ENCODE data around the gene FAM107B. TPM values are rescaled to one million over a fixed set of nuclear protein-coding genes. Genes with fewer than 3 reads are reported as not detected.
A peak's percentile ranks its signal among the peaks of the same experiment; 100 is the strongest.

Gene FAM107B
- total RNA-seq, 1 experiment from 2014 or later: 144 TPM

GRCh38 chr10:14564268-14564744 lies 210.4 kb downstream of the FAM107B start:
- CTCF ChIA-PET: interaction anchor here (0.6 kb wide), 1 partner anchor 21 kb away, joined by 4 read pairs; no protein-coding TSS in a partner anchor
- BruUV-seq (replicated peaks): no TSS peak
- Histone ChIP-seq H2AFZ (no peak overlapping the region), H3K27me3 (ENCODE audit: insufficient read depth, low read depth) (no peaks in the 10 kb centered on the region), H3F3A (ENCODE audit: insufficient read depth, low read depth) (peaks cover 47% of the 10 kb centered on the region), H3K79me2 (ENCODE audit: low read depth) (peaks cover 98% of the 10 kb centered on the region), H3K27ac (peak overlapping the region; percentile 39; the same call in 1 of the 2 replicates), H3K36me3 (ENCODE audit: low read depth) (peaks cover 21% of the 10 kb centered on the region), H3K4me2 (no peak overlapping the region), H3K4me3 (no peak overlapping the region), H3K4me1 (replicated peaks; ENCODE audit: insufficient read depth) (peaks cover 42% of the 10 kb centered on the region), H3K9me2 (ENCODE audit: insufficient read depth) (no peaks in the 10 kb centered on the region), H4K20me1 (ENCODE audit: insufficient read depth) (peaks cover 41% of the 10 kb centered on the region; the same call in 1 of the 2 replicates), H3K9me3 (ENCODE audit: insufficient read depth, low read depth) (no peaks in the 10 kb centered on the region)
- TF ChIP-seq EZH2 (IDR thresholded peaks at IDR 0.05; ENCODE audit: low read depth) (no peak), CTCF (conservative IDR thresholded peaks at IDR 0.05) (no peak)
- POLR2A ChIA-PET (ENCODE audit: unreplicated experiment): no interaction called here
- DNase-seq: no peak
- intact Hi-C loops (cut with micrococcal nuclease; ENCODE audit: unreplicated experiment): no loop called here

GRCh38 chr10:14563359-14563940 lies 211.2 kb downstream of the FAM107B start:
- Histone ChIP-seq H3K4me1 (replicated peaks; ENCODE audit: insufficient read depth) (peaks cover 45% of the 10 kb centered on the region), H4K20me1 (ENCODE audit: insufficient read depth) (peaks cover 37% of the 10 kb centered on the region; the same call in 1 of the 2 replicates), H3K4me2 (no peak overlapping the region), H3K79me2 (ENCODE audit: low read depth) (peaks cover 98% of the 10 kb centered on the region), H3K36me3 (ENCODE audit: low read depth) (peaks cover 21% of the 10 kb centered on the region), H3K27me3 (ENCODE audit: insufficient read depth, low read depth) (no peaks in the 10 kb centered on the region), H3K9me3 (ENCODE audit: insufficient read depth, low read depth) (no peaks in the 10 kb centered on the region), H3F3A (ENCODE audit: insufficient read depth, low read depth) (peaks cover 47% of the 10 kb centered on the region), H3K4me3 (no peak overlapping the region), H3K27ac (peak overlapping the region; percentile 39; the same call in 1 of the 2 replicates), H3K9me2 (ENCODE audit: insufficient read depth) (no peaks in the 10 kb centered on the region), H2AFZ (no peak overlapping the region)
- ChIA-PET CTCF (no interaction called here), POLR2A (ENCODE audit: unreplicated experiment) (no interaction called here)
- TF ChIP-seq CTCF (conservative IDR thresholded peaks at IDR 0.05): no peak
- TF ChIP-seq EZH2 (IDR thresholded peaks at IDR 0.05; ENCODE audit: low read depth): no peak
- intact Hi-C loops (cut with micrococcal nuclease; ENCODE audit: unreplicated experiment): no loop called here
- no TSS peak for BruUV-seq (replicated peaks)
- DNase-seq: no peak

- Histone ChIP-seq H3K4me1 (replicated peaks; ENCODE audit: insufficient read depth) (peaks cover 49% of the 10 kb centered on the region), H2AFZ (no peak overlapping the region), H3K4me2 (no peak overlapping the region), H3K27me3 (ENCODE audit: insufficient read depth, low read depth) (no peaks in the 10 kb centered on the region), H3K36me3 (ENCODE audit: low read depth) (peaks cover 21% of the 10 kb centered on the region), H3K4me3 (no peak overlapping the region), H3K27ac (peak overlapping the region; percentile 71; the same call in 1 of the 2 replicates), H3K79me2 (ENCODE audit: low read depth) (peaks cover 98% of the 10 kb centered on the region), H3K9me2 (ENCODE audit: insufficient read depth) (no peaks in the 10 kb centered on the region), H4K20me1 (ENCODE audit: insufficient read depth) (peaks cover 39% of the 10 kb centered on the region; the same call in 1 of the 2 replicates), H3F3A (ENCODE audit: insufficient read depth, low read depth) (peaks cover 47% of the 10 kb centered on the region), H3K9me3 (ENCODE audit: insufficient read depth, low read depth) (no peaks in the 10 kb centered on the region)
- no TSS peak for BruUV-seq (replicated peaks)
- CTCF ChIA-PET: no interaction called here
- TF ChIP-seq EZH2 (IDR thresholded peaks at IDR 0.05; ENCODE audit: low read depth) (no peak), CTCF (conservative IDR thresholded peaks at IDR 0.05) (no peak)
- intact Hi-C loops (cut with micrococcal nuclease; ENCODE audit: unreplicated experiment): no loop called here
- POLR2A ChIA-PET (ENCODE audit: unreplicated experiment): no interaction called here
- DNase-seq: no peak
These were observed 211.7 kb downstream of the FAM107B start for GRCh38 chr10:14563076-14563336.

All from PC-9 (cell line).